Nephron (organoid): ENCODE results near the gene KIF5B.
A peak's percentile ranks its signal among the peaks of the same experiment; 100 is the strongest.
"Not testable (repeated sequence)": the region's sequence is repeated elsewhere in the genome, so short reads cannot be mapped to it uniquely, and the experiment has no call there.

Experiments
- H3K27ac Mint-ChIP-seq, 3 experiments: 2 replicates each; pipeline ENCODE4 v1.8.0; 2020; ENCODE audit warnings: mixed read lengths in 3 of 3, mild to moderate bottlenecking in 2 of 3, moderate library complexity in 1 of 3
- H3K27me3 Mint-ChIP-seq: 2 replicates; pipeline ENCODE4 v1.8.0; 2021; ENCODE audit warnings: low read depth, mild to moderate bottlenecking, moderate library complexity, mixed read lengths
- H3K36me3 Mint-ChIP-seq: 2 replicates; pipeline ENCODE4 v1.8.0; 2020; ENCODE audit warnings: low read depth, mixed read lengths
- H3K4me1 Mint-ChIP-seq: 2 replicates; pipeline ENCODE4 v1.8.0; 2020; ENCODE audit warnings: mixed read lengths
- H3K4me3 Mint-ChIP-seq, 3 experiments: 2 replicates each; pipeline ENCODE4 v1.8.0; 2020; ENCODE audit warnings: mild to moderate bottlenecking in 3 of 3, mixed read lengths in 3 of 3, moderate library complexity in 2 of 3
- H3K9me3 Mint-ChIP-seq: 2 replicates; pipeline ENCODE4 v1.8.0; 2020; ENCODE audit warnings: mixed read lengths
- TF ChIP-seq, protein P1 (sequence below), 3 experiments: fragments of 200-600 bp; sonication (generic); IDR thresholded peaks; one replicate each; pipeline ENCODE4 v1.5.0; 2021; ENCODE audit warnings: antibody characterized with exemption in 3 of 3; ENCODE audit not compliant: unreplicated experiment in 3 of 3

Gene KIF5B

DNA sequence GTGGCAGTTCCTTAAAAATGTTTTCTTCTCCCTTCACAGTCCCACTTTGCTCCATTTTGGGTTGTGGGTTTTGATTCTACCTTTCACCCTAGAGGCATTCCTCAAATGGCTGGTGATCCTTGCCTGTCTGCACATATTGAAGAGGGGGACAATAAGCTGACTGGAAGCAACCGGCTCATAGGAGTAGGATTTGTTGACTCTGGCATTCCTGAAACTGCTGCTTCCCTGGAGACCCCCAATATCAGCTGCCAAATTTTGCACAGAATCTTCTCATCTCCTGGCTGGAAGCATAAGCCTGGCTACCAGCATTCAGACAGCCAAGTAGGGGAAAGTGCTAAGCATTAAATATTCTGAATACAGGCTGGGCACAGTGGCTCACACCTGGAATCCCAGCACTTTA, 53.7 kb downstream of the KIF5B start:
- peaks cover 7% of the 10 kb centered on the region for H3K36me3 Mint-ChIP-seq
- H3K27me3 Mint-ChIP-seq = no peaks in the 10 kb centered on the region
- no peak overlapping the region for H3K4me3 Mint-ChIP-seq
- peak overlapping the region in 2 of 3 experiments; percentile 12 to 41 for H3K27ac Mint-ChIP-seq
- no peaks in the 10 kb centered on the region for H3K9me3 Mint-ChIP-seq
- peaks cover 15% of the 10 kb centered on the region for H3K4me1 Mint-ChIP-seq
- TF ChIP-seq, protein P1, sequence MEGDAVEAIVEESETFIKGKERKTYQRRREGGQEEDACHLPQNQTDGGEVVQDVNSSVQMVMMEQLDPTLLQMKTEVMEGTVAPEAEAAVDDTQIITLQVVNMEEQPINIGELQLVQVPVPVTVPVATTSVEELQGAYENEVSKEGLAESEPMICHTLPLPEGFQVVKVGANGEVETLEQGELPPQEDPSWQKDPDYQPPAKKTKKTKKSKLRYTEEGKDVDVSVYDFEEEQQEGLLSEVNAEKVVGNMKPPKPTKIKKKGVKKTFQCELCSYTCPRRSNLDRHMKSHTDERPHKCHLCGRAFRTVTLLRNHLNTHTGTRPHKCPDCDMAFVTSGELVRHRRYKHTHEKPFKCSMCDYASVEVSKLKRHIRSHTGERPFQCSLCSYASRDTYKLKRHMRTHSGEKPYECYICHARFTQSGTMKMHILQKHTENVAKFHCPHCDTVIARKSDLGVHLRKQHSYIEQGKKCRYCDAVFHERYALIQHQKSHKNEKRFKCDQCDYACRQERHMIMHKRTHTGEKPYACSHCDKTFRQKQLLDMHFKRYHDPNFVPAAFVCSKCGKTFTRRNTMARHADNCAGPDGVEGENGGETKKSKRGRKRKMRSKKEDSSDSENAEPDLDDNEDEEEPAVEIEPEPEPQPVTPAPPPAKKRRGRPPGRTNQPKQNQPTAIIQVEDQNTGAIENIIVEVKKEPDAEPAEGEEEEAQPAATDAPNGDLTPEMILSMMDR (IDR thresholded peaks at IDR 0.05; ENCODE audit: unreplicated experiment in 3 of 3) = no peak

DNA sequence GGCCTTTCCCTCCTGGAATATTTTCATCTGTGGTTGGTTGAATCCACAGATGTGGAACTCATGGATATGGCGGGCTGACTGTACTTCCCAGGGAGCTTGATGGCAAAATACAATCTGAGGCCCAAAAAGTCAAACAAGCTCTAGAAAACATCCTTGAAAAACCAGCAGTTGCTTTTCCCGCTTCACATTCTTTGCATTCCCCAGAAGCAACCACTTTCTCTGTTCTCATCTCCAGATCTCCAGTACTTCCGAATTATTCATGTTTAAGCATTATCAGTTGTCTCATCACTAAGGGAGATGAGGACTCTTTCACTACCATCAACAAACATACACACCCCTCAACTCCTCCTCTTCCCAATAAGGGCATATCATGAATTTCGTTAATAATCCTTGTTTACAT, 55.3 kb downstream of the KIF5B start:
- Mint-ChIP-seq H3K4me1 (peaks cover 15% of the 10 kb centered on the region), H3K9me3 (no peaks in the 10 kb centered on the region), H3K36me3 (no peaks in the 10 kb centered on the region), H3K27me3 (no peaks in the 10 kb centered on the region), H3K27ac (peak overlapping the region in 1 of 3 experiments; percentile 32), H3K4me3 (no peak overlapping the region)
- TF ChIP-seq, protein P1 (IDR thresholded peaks at IDR 0.05; ENCODE audit: unreplicated experiment in 3 of 3) = no peak

DNA sequence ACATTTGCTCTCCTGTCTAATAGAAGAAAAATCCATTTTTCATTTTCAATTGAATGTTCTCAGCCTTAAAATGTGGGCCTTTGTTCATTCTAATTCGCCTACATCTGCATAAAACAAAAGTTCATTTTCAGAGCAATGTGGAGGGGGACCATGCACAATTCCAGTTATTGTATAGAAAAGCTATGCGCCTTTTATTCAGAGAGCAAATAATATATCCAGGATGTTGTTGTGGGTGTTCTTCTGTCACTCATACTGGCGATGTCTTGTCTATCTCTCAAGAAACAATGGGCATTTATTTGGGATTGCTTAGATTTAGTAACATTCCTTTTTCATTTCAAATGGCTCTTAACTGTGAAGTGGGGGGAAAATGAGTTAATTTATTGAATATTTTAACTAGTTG, 56.4 kb downstream of the KIF5B start:
- H3K4me3 Mint-ChIP-seq = no peak overlapping the region
- no peaks in the 10 kb centered on the region for H3K9me3 Mint-ChIP-seq
- no peaks in the 10 kb centered on the region for H3K36me3 Mint-ChIP-seq
- TF ChIP-seq, protein P1 (IDR thresholded peaks at IDR 0.05; ENCODE audit: unreplicated experiment in 3 of 3) = no peak
- H3K27me3 Mint-ChIP-seq = no peaks in the 10 kb centered on the region
- no peak overlapping the region for H3K27ac Mint-ChIP-seq
- peaks cover 10% of the 10 kb centered on the region for H3K4me1 Mint-ChIP-seq

DNA sequence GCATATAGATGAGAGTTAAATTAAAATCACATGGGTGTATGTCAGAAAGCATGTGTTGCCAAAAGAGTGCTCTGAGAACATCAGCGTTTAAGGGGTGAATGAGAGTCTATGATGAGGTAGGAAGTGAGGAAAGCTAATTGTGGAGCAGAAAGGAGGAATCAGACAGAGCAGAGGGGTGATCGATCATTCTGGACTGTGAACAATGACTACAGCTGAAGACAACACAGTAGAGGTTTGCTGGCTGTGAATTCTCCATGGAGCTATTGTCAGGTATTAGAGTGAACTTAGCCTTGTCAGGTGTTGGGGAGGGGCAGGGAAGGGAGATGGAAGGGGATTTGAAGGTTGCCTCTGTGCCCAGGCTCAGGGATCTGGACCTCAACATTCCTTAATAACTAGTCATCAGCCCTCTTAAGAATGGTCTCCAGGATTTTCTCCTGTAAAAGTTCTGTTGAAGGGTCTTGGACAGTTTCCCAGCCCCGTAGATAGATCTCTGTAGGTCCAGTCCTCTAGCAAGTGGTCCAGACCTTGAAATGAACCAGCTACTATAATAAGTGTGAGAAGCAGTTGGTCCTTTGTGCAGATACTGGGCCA, 57.1 kb downstream of the KIF5B start:
- Mint-ChIP-seq H3K36me3 (no peaks in the 10 kb centered on the region), H3K27ac (no peak overlapping the region), H3K9me3 (no peaks in the 10 kb centered on the region), H3K27me3 (no peaks in the 10 kb centered on the region), H3K4me3 (no peak overlapping the region), H3K4me1 (peaks cover 8% of the 10 kb centered on the region)
- TF ChIP-seq, protein P1 (IDR thresholded peaks at IDR 0.05; ENCODE audit: unreplicated experiment in 3 of 3) = no peak

DNA sequence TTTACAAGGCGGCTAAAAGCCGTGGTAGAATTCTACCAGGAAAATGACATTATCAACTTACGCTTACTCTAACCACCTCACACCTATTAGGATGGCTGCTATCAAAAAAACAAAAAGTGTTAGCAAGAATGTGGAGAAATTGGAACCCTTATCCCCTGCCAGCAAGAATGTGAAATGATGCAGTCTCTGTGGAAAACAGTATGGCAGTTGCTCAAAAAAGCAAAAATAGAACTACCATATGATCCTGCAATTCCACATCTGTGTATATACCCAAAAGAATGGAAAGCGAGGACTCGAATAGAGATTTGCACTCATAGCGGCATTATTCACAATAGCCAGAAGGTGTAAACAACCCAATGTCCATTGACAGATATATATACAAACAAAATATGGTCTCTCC, 61.3 kb downstream of the KIF5B start:
- Mint-ChIP-seq H3K4me3 (no peak overlapping the region), H3K27ac (no peak overlapping the region), H3K4me1 (no peaks in the 10 kb centered on the region), H3K9me3 (no peaks in the 10 kb centered on the region), H3K27me3 (no peaks in the 10 kb centered on the region), H3K36me3 (no peaks in the 10 kb centered on the region)
- TF ChIP-seq, protein P1 (IDR thresholded peaks at IDR 0.05; ENCODE audit: unreplicated experiment in 3 of 3) = no peak

DNA sequence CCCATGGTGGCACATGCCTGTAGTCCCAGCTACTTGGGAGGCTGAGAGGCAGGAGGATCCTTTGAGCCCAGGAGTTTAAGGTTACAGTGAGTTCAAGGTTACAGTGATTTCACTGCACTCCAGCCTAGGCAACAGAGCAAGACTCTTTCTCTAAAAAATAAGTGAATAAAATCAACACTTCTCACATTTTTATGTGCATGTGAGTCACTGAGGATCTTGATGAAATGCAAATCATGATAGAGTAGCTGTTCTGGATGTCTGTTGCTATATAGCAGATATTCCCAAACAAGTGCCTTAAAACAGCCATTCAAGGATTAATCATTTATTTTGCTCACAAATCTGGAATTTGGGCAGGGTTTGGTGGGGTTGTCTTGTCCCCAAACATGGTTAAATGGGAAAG, 65.3 kb downstream of the KIF5B start:
- Mint-ChIP-seq H3K27me3 (no peaks in the 10 kb centered on the region), H3K36me3 (no peaks in the 10 kb centered on the region), H3K4me3 (no peak overlapping the region), H3K27ac (no peak overlapping the region), H3K4me1 (no peaks in the 10 kb centered on the region), H3K9me3 (peaks cover 7% of the 10 kb centered on the region)
- TF ChIP-seq, protein P1 (IDR thresholded peaks at IDR 0.05; ENCODE audit: unreplicated experiment in 3 of 3) = no peak

DNA sequence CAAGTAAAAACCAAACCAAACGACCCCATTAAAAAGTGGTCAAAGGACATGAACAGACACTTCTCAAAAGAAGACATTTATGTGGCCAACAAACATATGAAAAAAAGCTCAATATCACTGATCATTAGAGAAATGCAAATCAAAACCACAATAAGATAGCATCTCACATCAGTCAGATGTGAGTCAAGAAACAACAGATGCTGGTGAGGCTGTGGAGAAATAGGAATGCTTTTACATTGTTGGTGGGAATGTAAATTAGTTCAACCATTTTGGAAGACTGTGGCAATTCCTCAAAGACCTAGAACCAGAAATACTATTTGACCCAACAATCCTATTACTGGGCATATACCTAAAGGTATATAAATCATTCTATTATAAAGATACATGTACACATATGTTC, 68.4 kb downstream of the KIF5B start:
- not testable (repeated sequence) for H3K4me3 Mint-ChIP-seq, H3K27ac Mint-ChIP-seq, H3K27me3 Mint-ChIP-seq, H3K4me1 Mint-ChIP-seq, H3K36me3 Mint-ChIP-seq, H3K9me3 Mint-ChIP-seq
